Measurements from ENCODE around the gene OR2A25. TPM values are rescaled to one million over a fixed set of nuclear protein-coding genes. Genes with fewer than 3 reads are reported as not detected.

The OR2A25 gene
- total RNA-seq, 1 experiment from 2014 or later = 0.13 TPM

GRCh38 chr7:144023171-144023827 is 46.3 kb upstream of the OR2A25 start:
- no peaks in the 10 kb centered on the region for H3K79me2 ChIP-seq (ENCODE audit: insufficient read depth, low read length)
- no peak overlapping the region for H3K14ac ChIP-seq (ENCODE audit: insufficient read depth, low read length)
- no peak overlapping the region for H2BK5ac ChIP-seq (ENCODE audit: insufficient read length, low read length)
- TF ChIP-seq CTCF (conservative IDR thresholded peaks at IDR 0.05) = no peak
- H3K9me3 Mint-ChIP-seq = no peaks in the 10 kb centered on the region
- DNase-seq = no peak
- no peak overlapping the region for H4K91ac ChIP-seq (ENCODE audit: insufficient read length, low read depth, low read length)
- no peak overlapping the region for H3K23ac ChIP-seq (ENCODE audit: insufficient read length, low read depth, low read length)
- H3K4me2 ChIP-seq (ENCODE audit: insufficient read depth, insufficient read length, low read length) = no peak overlapping the region
- H2BK20ac ChIP-seq (ENCODE audit: low read depth, low read length, poor library complexity, severe bottlenecking) = no peak overlapping the region
- H3K4ac ChIP-seq (ENCODE audit: low read depth, low read length) = no peak overlapping the region
- H3K9me3 ChIP-seq (ENCODE audit: control insufficient read depth, low read depth, low read length) = no peaks in the 10 kb centered on the region
- H4K20me1 ChIP-seq (ENCODE audit: control insufficient read depth, insufficient read depth, insufficient read length) = no peaks in the 10 kb centered on the region
- H3K4me3 Mint-ChIP-seq = no peak overlapping the region
- no peak overlapping the region for H2AFZ ChIP-seq (ENCODE audit: low read length)
- H2AK5ac ChIP-seq (ENCODE audit: insufficient read length, low read length) = no peak overlapping the region
- H4K5ac ChIP-seq (ENCODE audit: insufficient read length, low read depth, low read length) = no peak overlapping the region
- H3K4me1 ChIP-seq (ENCODE audit: insufficient read depth, low read length) = no peaks in the 10 kb centered on the region
- peaks cover 6 to 10% of the 10 kb centered on the region in 2 experiments; a peak in 3 of 4 replicates for H3K4me1 Mint-ChIP-seq
- H3K27me3 Mint-ChIP-seq (ENCODE audit: low read depth) = no peaks in the 10 kb centered on the region
- H3K9ac ChIP-seq (ENCODE audit: extremely low read depth, insufficient read length, low read length) = no peak overlapping the region
- H3K56ac ChIP-seq (ENCODE audit: insufficient read length, low read depth, low read length) = no peak overlapping the region
- no peak overlapping the region for H3T11ph ChIP-seq (ENCODE audit: low read length)
- H3K27ac Mint-ChIP-seq = no peak overlapping the region
- no peak overlapping the region for H3K27ac ChIP-seq (ENCODE audit: insufficient read length, low read depth, low read length)
- no peaks in the 10 kb centered on the region; a peak in 1 of 7 replicates for H3K36me3 Mint-ChIP-seq (ENCODE audit: insufficient read depth in 1 of 3, low read depth in 3 of 3)
- H2BK120ac ChIP-seq (ENCODE audit: low read depth, low read length, poor library complexity, severe bottlenecking) = no peak overlapping the region
- no peaks in the 10 kb centered on the region for H3K23me2 ChIP-seq (ENCODE audit: insufficient read length, low read depth, low read length, poor library complexity, severe bottlenecking)
- no peak overlapping the region for H2BK15ac ChIP-seq (ENCODE audit: low read depth, low read length)
- H4K8ac ChIP-seq (replicated peaks; ENCODE audit: insufficient read length, low read depth, low read length) = no peak overlapping the region
- H2BK12ac ChIP-seq (ENCODE audit: insufficient read length, low read depth, low read length) = no peak overlapping the region
- H3K27me3 ChIP-seq (ENCODE audit: insufficient read depth, low read length) = no peaks in the 10 kb centered on the region
- H3K18ac ChIP-seq (ENCODE audit: insufficient read length, low read depth, low read length) = no peak overlapping the region
- WGBS (ENCODE audit: extremely low coverage, insufficient read length, low lambda C conversion rate) = 100% methylated on average over 1 of the region's 4 CpGs
- H3K79me1 ChIP-seq (ENCODE audit: insufficient read depth, low read depth, low read length, poor library complexity, severe bottlenecking) = no peaks in the 10 kb centered on the region
